ENCODE results near the gene PUM1.
A peak's percentile ranks its signal among the peaks of the same experiment; 100 is the strongest.
"Not testable (repeated sequence)": the region's sequence is repeated elsewhere in the genome, so short reads cannot be mapped to it uniquely, and the experiment has no call there.

The PUM1 gene

DNA sequence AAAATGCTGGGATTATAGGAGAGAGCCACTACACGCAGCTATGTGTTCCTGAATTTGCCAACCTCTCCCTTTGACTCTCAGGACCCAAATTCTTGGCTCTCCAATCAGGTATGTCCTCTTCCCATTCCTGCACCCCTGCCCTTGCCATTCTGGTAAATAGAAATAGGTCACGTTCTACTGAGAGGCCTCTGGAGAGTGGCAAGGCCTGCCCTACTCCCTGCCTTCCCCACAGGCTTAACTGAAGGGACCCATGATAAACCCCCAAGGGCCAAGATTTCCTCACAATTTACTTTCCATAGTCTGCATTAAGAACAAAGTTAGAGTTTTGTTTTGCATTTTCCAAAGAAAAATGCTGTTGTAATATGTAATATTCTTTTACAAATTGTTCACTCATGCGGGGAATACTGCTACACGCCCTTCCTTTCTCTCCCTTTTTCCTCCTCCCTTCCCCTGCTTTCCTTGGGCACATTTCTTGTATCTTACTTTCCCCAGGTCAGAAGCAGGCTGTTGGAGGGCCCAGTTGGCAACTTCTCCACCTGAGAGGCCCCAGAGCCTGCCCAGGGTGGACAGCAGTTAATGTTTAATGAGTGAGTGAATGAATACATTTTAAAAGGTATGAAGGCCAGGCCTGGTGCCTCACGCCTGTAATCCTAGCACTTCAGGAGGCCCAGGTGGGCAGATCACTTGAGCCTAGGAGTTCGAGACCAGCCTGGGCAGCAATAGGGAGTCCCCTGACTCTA is 33.9 kb upstream of the PUM1 start:
- no peaks in the 10 kb centered on the region for H4K20me1 ChIP-seq
- H3K36me3 ChIP-seq: no peaks in the 10 kb centered on the region
- peaks cover 17 to 47% (median 34%) of the 10 kb centered on the region in 10 experiments for H3K4me1 ChIP-seq
- peak overlapping the region in 5 of 11 experiments; percentile 6 to 64 (median 21); a peak in 5 of 22 replicates for H3K4me2 ChIP-seq
- no peak overlapping the region; a peak in 1 of 22 replicates for H3K9ac ChIP-seq
- H3K4me3 ChIP-seq: no peak overlapping the region
- no peaks in the 10 kb centered on the region for H3K9me3 ChIP-seq (replicated peaks in 1 of 11)
- no peak for TF ChIP-seq Cebpa-rat (IDR thresholded peaks at IDR 0.05)
- H3K27me3 ChIP-seq: no peaks in the 10 kb centered on the region
- H3K27ac ChIP-seq: no peak overlapping the region

DNA sequence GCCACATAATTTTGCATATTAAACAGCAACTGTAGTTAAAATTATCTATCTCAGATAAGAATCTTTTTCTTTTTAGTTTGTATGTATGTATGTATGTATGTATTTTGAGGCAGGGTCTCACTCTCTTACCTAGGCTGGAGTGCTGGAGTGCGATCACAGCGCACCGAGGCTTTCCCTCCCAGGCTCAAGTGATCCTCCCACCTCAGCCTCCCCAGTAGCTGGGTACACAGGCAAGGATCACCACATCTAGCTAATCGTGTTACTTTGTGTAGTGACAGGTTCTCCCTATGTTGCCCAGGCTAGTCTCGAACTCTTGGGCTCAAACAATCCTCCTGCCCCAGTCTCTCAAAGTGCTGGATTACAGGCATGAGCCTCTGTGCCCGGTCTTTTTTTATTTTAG is 30.5 kb upstream of the PUM1 start:
- H3K4me1 ChIP-seq: peaks cover 7 to 27% (median 17%) of the 10 kb centered on the region in 10 experiments; a peak in 19 of 20 replicates
- no peak overlapping the region for H3K4me2 ChIP-seq
- H3K4me3 ChIP-seq: no peak overlapping the region
- H4K20me1 ChIP-seq: no peaks in the 10 kb centered on the region
- no peak overlapping the region for H3K9ac ChIP-seq
- no peak for TF ChIP-seq Cebpa-rat (IDR thresholded peaks at IDR 0.05)
- H3K36me3 ChIP-seq: no peaks in the 10 kb centered on the region
- no peaks in the 10 kb centered on the region for H3K9me3 ChIP-seq (replicated peaks in 1 of 11)
- H3K27ac ChIP-seq: no peak overlapping the region
- H3K27me3 ChIP-seq: no peaks in the 10 kb centered on the region

DNA sequence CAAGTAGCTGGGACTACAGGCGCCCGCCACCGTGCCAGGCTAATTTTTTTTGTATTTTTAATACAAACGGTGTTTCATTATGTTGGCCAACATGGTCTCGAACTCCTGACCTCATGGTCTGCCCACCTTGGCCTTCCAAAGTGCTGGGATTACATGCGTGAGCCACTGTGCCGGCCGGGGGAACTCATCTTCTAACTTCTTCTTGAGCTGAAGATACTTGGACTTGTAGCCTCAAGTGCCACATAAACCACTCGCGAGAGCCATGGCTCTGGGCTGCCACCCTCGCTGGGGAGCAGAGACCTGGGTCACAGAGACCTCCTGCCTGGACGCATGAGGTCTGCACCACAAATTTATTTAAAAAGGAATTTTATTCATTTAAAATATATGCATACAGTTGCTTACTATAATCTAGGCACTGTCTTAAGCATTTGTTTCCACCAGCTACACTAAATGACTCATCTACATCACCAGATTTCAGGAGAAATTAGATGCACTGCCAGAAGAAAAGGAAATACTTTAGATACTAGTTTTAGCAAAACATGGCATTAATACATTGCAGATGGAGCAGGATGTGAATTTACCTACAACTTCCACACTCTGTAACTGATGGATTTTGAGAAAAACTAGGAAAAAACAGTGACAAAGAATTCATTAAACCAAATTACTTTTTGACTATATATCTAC is 29.9 kb upstream of the PUM1 start:
- no peaks in the 10 kb centered on the region for H4K20me1 ChIP-seq
- H3K27ac ChIP-seq: no peak overlapping the region
- no peak overlapping the region for H3K4me2 ChIP-seq
- H3K4me3 ChIP-seq: no peak overlapping the region
- H3K36me3 ChIP-seq: no peaks in the 10 kb centered on the region
- TF ChIP-seq Cebpa-rat (IDR thresholded peaks at IDR 0.05): no peak
- H3K9ac ChIP-seq: no peak overlapping the region
- no peaks in the 10 kb centered on the region for H3K9me3 ChIP-seq (replicated peaks in 1 of 11)
- peaks cover 1 to 22% (median 11%) of the 10 kb centered on the region in 10 experiments; a peak in 18 of 20 replicates for H3K4me1 ChIP-seq
- H3K27me3 ChIP-seq: no peaks in the 10 kb centered on the region

DNA sequence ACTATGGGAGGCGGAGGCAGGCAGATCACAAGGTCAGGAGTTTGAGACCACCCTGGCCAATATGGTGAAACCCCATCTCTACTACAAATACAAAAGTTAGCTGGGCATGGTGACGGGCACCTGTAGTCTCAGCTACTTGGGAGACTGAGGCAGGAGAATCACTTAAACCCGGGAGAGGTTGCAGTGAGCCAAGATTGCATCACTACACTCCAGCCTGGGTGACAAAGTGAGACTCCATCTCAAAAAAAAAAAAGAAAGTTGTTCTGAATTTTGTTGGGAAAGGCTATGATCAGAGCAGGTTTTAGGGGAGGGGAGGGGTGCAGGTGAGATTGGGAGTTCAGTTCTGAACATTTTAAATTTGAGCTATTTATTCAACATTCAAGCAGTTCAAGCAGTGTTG is 22.6 kb upstream of the PUM1 start:
- not testable (repeated sequence) for H3K4me1 ChIP-seq; H3K9me3 ChIP-seq (replicated peaks in 1 of 11); H4K20me1 ChIP-seq; H3K9ac ChIP-seq; H3K27me3 ChIP-seq; H3K4me2 ChIP-seq; H3K4me3 ChIP-seq; H3K36me3 ChIP-seq; H3K27ac ChIP-seq

DNA sequence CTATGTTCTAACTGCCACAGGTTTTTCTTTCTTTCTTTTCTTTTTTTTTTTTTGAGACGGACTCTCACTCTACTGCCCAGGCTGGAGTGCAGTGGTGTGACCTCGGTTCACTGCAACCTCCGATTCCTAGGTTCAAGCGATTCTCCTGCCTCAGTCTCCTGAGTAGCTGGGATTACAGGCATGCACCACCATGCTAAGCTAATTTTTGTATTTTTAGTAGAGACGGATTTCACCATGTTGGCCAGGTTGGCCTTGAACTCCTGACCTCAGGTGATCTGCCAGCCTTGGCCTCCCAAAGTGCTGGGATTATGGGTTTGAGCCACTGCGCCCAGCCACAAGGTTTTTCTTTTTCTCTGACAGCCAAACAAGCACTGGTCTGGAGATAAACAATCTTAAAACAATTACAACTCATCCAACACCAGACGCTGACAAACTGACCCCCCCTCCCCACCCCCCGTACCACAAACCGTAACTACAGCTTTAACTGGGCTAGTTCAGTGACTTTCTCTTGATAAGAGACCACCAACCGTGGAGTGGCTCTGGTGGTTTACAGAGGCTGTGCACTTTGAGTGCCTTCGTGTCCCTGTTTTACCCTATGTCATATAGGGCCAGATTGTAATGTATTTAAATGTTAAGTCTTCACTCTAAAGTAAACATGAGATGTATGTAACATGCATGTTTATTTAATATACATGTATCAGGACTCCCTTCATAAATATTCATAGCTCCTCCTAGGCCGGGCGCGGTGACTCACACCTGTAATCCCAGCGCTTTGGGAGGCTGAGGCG is 19.5 kb upstream of the PUM1 start:
- Histone ChIP-seq H3K4me1 (no peaks in the 10 kb centered on the region), H3K27me3 (no peaks in the 10 kb centered on the region), H3K4me2 (no peak overlapping the region), H3K36me3 (no peaks in the 10 kb centered on the region), H3K27ac (no peak overlapping the region), H3K4me3 (no peak overlapping the region), H3K9ac (no peak overlapping the region), H3K9me3 (replicated peaks in 1 of 11) (no peaks in the 10 kb centered on the region), H4K20me1 (no peaks in the 10 kb centered on the region)
- TF ChIP-seq Cebpa-rat (IDR thresholded peaks at IDR 0.05): no peak

DNA sequence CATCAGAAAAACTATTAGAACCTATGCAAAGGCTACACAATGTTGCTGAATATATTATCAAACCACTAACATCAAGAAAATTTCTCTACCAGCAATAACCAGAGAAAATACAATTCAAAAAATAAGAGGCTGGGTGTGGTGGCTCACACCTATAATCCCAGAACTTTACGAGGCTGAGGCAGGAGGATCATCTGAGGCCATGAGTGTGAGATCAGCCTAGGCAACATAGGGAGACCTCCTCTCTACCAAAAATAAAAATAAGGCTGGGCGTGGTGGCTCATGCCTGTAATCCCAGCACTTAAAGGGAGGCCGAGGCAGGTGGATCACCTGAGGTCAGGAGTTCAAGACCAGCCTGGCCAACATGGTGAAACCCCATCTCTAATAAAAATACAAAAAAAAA is 16.9 kb upstream of the PUM1 start:
- Histone ChIP-seq H3K4me3 (no peak overlapping the region), H4K20me1 (no peaks in the 10 kb centered on the region), H3K36me3 (no peaks in the 10 kb centered on the region), H3K27me3 (no peaks in the 10 kb centered on the region), H3K4me1 (no peaks in the 10 kb centered on the region), H3K27ac (no peak overlapping the region), H3K4me2 (no peak overlapping the region), H3K9ac (no peak overlapping the region), H3K9me3 (replicated peaks in 1 of 11) (no peaks in the 10 kb centered on the region)
- no peak for TF ChIP-seq Cebpa-rat (IDR thresholded peaks at IDR 0.05)

DNA sequence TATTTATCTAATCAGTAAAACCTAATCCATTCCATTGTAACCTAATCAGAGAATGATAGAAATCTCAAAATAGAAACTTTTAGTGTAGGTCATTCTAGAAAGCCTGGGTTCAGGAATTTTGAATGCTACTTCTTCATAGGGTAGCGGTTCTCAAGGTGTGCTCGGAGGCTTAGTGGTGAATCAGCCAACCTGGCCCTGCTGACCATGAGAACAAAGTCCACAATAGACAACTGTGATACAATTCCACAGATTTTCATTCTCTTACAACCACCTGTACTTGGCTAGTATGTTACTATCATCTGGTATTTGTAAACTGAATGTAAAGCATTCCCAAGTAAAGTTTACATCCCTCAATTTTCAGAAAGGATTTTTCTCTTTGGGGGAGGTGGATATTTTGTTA is 7.5 kb upstream of the PUM1 start:
- H3K27me3 ChIP-seq: no peaks in the 10 kb centered on the region
- H3K9me3 ChIP-seq (replicated peaks in 1 of 11): no peaks in the 10 kb centered on the region
- H4K20me1 ChIP-seq: no peaks in the 10 kb centered on the region
- H3K9ac ChIP-seq: no peak overlapping the region
- H3K4me3 ChIP-seq: no peak overlapping the region
- no peak overlapping the region for H3K4me2 ChIP-seq
- H3K27ac ChIP-seq: no peak overlapping the region
- H3K36me3 ChIP-seq: no peaks in the 10 kb centered on the region
- no peak for TF ChIP-seq Cebpa-rat (IDR thresholded peaks at IDR 0.05)
- H3K4me1 ChIP-seq: no peaks in the 10 kb centered on the region

DNA sequence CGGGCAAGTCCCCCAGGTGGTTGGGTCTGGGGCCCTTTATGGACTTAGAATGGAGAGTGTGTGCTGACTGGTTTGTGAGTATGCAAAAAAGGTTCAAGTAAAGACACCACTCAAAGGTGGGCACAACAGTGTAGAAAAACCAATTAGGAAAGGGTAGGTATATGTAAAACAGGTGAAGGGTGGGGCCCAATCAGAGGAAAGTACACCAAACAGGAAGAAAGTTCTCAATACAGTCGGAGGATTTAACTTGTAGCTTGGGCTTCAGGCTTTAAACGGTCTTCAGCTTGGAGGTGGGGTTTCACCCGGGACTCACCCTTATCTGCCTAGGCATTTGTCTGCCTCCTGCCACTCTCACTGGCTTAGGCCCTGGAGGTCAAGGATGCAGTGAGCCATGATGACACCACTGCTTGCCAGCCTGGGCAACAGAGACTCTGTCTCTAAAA is 6.8 kb upstream of the PUM1 start:
- no peaks in the 10 kb centered on the region for H3K27me3 ChIP-seq
- no peak for TF ChIP-seq Cebpa-rat (IDR thresholded peaks at IDR 0.05)
- no peak overlapping the region for H3K27ac ChIP-seq
- no peak overlapping the region for H3K4me3 ChIP-seq
- no peaks in the 10 kb centered on the region for H3K36me3 ChIP-seq
- no peaks in the 10 kb centered on the region for H3K9me3 ChIP-seq (replicated peaks in 1 of 11)
- no peak overlapping the region for H3K9ac ChIP-seq
- no peaks in the 10 kb centered on the region for H4K20me1 ChIP-seq
- H3K4me2 ChIP-seq: no peak overlapping the region
- no peaks in the 10 kb centered on the region for H3K4me1 ChIP-seq

DNA sequence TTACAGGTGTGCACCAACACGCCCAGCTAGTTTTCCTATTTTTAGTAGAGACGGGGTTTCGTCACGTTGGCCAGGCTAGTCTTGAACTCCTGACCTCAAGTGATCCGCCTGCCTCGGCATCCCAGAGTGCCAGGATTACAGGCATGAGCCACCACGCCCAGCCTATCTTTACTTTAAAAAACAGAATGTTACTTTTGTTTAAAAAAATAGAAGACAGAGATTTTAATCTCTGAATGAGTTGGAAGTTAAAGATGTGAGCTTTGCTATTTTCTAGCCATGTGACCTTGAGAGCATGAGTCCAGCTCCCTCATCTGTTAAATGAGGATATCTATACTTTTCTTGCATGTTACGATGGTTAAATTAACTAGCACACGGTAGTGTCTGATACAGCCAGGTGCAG is 3.9 kb upstream of the PUM1 start:
- no peaks in the 10 kb centered on the region for H3K36me3 ChIP-seq
- no peak overlapping the region for H3K9ac ChIP-seq
- no peak overlapping the region for H3K4me2 ChIP-seq
- H3K27me3 ChIP-seq: no peaks in the 10 kb centered on the region
- no peaks in the 10 kb centered on the region for H3K9me3 ChIP-seq (replicated peaks in 1 of 11)
- peaks cover 0 to 5% (median 4%) of the 10 kb centered on the region in 10 experiments; a peak in 7 of 20 replicates for H3K4me1 ChIP-seq
- H3K4me3 ChIP-seq: no peak overlapping the region
- peaks cover 0 to 2% (median under 1%) of the 10 kb centered on the region in 11 experiments; a peak in 11 of 22 replicates for H4K20me1 ChIP-seq
- H3K27ac ChIP-seq: no peak overlapping the region
- no peak for TF ChIP-seq Cebpa-rat (IDR thresholded peaks at IDR 0.05)
